GM19240 (cell line): ENCODE results near the gene NPEPPS.

Source experiments
- DNase-seq: peaks from one replicate; pipeline ENCODE4 v3.0.0; 2011; ENCODE audit warnings: low spot score; ENCODE audit not compliant: insufficient read length

Gene NPEPPS

GRCh38 chr17:47628014-47628566, 97.2 kb downstream of the NPEPPS start:
- DNase-seq = no peak

- DNase-seq = no peak
Observed at GRCh38 chr17:47629826-47630225, 98.9 kb downstream of the NPEPPS start.

- DNase-seq = no peak
Observed at GRCh38 chr17:47630614-47631013, 99.7 kb downstream of the NPEPPS start.

GRCh38 chr17:47632991-47633390, 102.1 kb downstream of the NPEPPS start:
- no peak for DNase-seq

- DNase-seq = no peak
Observed at GRCh38 chr17:47633996-47634395, 103.1 kb downstream of the NPEPPS start.

- DNase-seq = no peak
Observed at GRCh38 chr17:47634870-47635269, 104.0 kb downstream of the NPEPPS start.

- no peak for DNase-seq
Observed at GRCh38 chr17:47635734-47636133, 104.8 kb downstream of the NPEPPS start.

GRCh38 chr17:47636273-47637030, 105.5 kb downstream of the NPEPPS start:
- DNase-seq = no peak

GRCh38 chr17:47638903-47639302, 108.0 kb downstream of the NPEPPS start:
- no peak for DNase-seq

GRCh38 chr17:47640076-47640475, 109.2 kb downstream of the NPEPPS start:
- DNase-seq = no peak

- no peak for DNase-seq
Observed at GRCh38 chr17:47641202-47641601, 110.3 kb downstream of the NPEPPS start.

- DNase-seq = no peak
Observed at GRCh38 chr17:47643116-47643515, 112.2 kb downstream of the NPEPPS start.

GRCh38 chr17:47644324-47644723, 113.4 kb downstream of the NPEPPS start:
- no peak for DNase-seq

- DNase-seq = peak; percentile 58
Observed at GRCh38 chr17:47649153-47649971, 118.5 kb downstream of the NPEPPS start, which contains the start of gene KPNB1. TSS of gene KPNB1 (plus strand) at chr17:47649919. CDS start at chr17:47650245, 326 bp downstream.

- DNase-seq = no peak
Observed at GRCh38 chr17:47649972-47650524, 119.1 kb downstream of the NPEPPS start.

- peak; percentile 67 for DNase-seq
Observed at GRCh38 chr17:47650525-47651522, 119.9 kb downstream of the NPEPPS start.

- no peak for DNase-seq
Observed at GRCh38 chr17:47651704-47652103, 120.8 kb downstream of the NPEPPS start.

GRCh38 chr17:47652570-47652969, 121.7 kb downstream of the NPEPPS start:
- DNase-seq = no peak

GRCh38 chr17:47653442-47653841, 122.5 kb downstream of the NPEPPS start:
- DNase-seq = no peak

GRCh38 chr17:47654991-47655390, 124.1 kb downstream of the NPEPPS start:
- no peak for DNase-seq

GRCh38 chr17:47660064-47660492, 129.2 kb downstream of the NPEPPS start:
- no peak for DNase-seq
